AML-193 (cell line): ENCODE results near the gene OTUB1.
A peak's percentile ranks its signal among the peaks of the same experiment; 100 is the strongest.

ENCODE experiments used
- DNase-seq, 2 experiments: peaks; one replicate each; lab custom pipeline; 2025; lab: John Stamatoyannopoulos, UW

OTUB1 gene

DNA sequence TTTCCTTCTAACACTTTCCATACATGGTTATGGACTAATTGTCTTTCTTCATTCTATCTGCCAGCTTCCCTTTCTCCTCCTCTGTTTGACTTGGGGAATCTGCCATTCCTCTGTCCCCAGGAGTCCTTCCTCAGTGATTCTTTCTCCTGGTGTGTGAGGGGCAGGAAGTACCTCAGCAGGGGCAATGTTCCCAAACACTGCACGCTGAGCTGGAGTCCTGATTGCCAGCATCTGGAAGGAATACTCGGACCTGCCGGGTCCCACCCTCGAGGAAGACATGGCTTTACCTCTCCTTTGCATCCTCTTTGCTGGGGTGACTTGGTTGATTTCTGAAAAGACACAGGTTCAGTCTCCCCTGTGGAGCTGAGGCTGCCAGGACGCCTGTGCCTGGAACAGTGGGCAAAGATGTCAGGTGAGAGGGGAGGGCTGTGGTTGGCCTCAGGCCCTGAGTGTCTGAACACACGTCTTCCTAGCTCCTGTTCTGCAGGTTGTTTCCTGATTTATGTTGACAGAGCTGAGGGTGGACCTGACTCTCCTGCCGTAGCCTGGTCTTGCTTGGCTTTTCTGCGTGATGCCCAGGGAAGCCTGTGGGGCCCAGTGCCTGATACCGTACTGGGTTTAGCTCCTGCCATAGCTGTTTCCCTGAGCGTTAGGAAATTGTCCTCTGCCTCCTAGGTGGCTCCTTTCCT lies 7.5 kb upstream of the OTUB1 start:
- DNase-seq: no peak

DNA sequence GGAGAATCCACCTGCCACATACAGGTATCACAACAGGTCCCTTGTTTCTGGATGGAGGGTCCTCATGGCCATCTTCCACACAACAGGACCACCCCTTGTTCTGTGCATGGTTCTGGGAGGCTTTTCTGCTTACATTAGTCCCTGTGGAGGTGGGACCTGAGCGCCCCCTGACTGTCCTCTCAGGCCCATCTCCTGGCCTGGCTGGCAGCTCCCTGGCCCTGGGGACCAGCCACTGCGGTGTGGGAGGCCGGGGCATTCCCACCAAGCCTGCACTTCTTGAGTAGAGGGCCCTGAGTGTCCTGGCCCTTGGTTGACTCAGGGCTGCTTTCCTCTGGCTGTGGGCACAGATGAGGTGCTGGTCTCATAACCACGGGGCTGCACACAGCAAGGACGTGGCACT lies 6.8 kb upstream of the OTUB1 start:
- no peak for DNase-seq

DNA sequence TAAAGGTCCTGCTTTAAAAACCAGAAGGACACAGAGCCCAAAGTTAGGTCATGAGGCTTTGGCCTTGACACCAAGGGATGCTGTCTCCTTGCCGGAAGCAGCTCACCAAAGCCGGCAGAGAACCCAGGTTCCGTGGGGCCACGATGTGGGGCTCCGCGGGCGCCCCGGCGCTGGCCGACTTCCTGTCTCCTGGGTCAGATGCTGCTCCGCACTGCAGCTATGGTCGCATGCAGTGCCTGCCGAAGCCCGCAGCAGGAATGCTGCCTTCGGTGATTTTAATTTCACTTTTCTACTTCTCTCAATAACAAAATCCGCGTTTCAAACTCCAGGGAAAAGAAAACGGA lies 454 bp upstream of the OTUB1 start:
- DNase-seq: peak; percentile 30 to 33

DNA sequence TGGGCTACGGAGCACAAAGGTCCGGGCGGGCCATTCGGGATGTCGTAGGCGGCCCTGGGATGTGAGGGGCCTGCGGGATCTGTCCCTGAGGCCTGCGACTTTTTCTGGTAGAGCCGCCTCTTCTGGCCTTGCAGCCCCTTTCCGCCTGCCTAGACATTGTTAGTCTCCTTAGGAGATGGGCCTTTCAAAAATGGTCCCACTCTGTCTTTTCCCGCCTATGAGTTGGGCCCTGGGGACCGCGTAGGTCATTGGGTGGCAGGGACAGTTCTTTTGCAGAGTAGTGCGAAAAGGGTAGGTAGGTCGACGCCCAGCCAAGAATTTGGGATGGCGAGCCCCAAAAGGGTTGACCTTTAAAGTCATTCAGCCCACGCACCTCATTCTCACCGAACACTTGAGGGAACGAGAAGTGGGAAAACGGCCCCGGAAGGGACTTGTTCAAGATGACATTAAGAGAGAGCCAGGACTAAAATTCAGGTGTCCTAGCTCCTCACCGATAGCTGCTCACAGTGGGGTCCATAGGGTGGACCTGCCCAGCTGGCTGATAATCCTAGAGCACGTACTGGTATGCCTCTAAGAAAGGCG lies 785 bp downstream of the OTUB1 start:
- no peak for DNase-seq

DNA sequence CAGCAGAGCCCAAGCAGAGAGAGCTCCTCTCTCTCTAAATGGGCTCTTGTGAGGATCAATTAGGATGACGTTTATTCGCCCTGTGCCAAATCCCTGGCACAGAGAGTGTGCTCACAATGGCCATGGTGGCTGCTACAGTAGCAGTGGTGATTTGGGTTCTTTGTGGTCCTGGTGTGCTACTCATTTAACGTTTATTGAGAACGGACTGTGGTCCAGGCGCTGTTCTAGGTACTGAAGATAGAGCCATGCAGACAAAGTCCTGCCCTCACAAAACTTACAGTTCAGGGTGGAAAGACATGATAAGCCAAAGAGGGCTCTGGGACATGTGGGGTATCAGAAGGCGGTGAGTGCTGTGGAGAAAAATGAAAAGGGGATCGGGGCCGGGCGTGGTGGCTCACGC lies 5.3 kb downstream of the OTUB1 start:
- DNase-seq: no peak

DNA sequence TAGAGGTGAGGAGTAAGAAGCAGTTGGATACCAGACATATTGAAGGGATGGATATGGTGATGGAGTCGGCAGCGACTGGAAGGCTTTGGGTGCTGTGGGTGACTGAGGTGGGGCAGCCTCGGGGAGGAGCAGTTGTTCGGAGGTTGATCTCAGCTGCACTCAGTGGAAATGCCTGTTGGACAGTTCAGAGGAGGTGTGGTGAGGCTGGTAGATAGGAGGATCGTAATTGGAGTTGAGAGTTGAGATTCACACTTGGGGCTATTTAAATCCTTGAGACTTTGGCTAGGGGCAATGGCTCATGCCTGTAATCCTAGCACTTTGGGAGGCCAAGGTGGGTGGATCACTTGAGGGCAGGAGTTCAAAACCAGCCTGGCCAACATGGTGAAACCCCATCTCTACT lies 6.9 kb downstream of the OTUB1 start:
- DNase-seq: no peak

DNA sequence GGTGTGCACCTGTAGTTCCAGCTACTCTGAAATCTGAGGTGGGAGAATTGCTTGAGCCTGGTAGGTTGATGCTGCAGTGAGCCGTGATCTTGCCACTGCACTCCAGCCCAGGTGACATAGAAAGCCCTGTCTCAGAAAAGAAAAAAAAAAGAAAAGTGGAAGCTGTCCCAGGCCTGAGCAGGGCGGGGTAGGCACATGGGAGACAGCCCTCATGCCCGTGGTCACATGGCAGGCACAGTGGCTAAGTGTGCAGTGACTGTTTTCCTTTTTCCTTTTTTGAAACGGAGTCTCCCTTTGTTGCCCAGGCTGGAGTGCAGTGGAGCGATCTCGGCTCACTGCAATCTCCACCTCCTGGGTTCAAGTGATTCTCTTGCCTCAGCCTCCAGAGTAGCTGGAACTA lies 7.8 kb downstream of the OTUB1 start:
- DNase-seq: no peak

DNA sequence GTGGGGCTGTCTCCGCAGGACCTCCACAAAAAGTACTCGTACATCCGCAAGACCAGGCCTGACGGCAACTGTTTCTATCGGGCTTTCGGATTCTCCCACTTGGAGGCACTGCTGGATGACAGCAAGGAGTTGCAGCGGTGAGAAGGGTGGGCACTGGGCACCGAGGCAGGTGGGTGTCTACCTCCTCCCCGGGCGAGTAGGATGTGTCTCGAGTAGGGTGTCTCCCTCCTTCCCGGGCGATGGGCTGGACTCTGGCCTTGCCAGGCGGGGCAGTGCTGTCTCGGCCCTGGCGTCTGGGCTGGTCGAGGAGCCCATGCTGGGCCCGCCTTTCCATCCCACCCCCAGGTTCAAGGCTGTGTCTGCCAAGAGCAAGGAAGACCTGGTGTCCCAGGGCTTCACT lies 10.3 kb downstream of the OTUB1 start:
- DNase-seq: no peak

DNA sequence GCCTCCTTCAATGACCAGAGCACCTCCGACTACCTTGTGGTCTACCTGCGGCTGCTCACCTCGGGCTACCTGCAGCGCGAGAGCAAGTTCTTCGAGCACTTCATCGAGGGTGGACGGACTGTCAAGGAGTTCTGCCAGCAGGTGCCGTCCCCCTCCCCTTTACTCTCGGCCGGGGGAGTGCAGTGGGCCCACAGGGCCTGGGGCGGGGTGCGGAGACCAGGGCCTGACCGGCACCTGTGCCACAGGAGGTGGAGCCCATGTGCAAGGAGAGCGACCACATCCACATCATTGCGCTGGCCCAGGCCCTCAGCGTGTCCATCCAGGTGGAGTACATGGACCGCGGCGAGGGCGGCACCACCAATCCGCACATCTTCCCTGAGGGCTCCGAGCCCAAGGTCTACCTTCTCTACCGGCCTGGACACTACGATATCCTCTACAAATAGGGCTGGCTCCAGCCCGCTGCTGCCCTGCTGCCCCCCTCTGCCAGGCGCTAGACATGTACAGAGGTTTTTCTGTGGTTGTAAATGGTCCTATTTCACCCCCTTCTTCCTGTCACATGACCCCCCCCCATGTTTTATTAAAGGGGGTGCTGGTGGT lies 11.0 kb downstream of the OTUB1 start:
- no peak for DNase-seq

DNA sequence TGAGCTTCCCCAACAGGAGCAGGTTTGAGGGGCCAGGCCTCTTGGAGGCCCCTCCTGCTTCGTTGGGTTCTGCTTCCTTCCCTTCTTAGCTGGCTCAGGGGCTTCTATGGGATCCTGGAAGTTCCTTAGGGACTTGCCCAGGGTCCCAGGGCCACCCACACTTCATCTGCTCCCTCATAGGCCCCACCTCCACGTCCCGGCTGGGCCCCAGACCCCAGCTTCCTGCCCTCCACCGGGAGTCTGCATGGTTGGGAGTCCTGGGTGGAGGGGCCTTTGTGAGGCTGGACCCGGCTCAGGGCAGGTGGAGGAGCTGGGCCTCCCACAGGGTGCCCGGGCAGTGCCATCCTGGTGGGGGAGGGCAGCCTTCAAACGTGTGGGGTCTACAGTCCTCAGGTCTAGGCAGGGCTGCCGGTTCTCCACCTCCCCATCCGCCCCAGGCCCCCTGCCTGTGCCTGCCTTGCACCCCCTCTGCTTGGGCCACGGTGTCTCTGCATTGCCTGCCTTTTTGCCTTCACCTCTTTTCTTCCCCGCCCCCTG lies 11.6 kb downstream of the OTUB1 start:
- no peak for DNase-seq

DNA sequence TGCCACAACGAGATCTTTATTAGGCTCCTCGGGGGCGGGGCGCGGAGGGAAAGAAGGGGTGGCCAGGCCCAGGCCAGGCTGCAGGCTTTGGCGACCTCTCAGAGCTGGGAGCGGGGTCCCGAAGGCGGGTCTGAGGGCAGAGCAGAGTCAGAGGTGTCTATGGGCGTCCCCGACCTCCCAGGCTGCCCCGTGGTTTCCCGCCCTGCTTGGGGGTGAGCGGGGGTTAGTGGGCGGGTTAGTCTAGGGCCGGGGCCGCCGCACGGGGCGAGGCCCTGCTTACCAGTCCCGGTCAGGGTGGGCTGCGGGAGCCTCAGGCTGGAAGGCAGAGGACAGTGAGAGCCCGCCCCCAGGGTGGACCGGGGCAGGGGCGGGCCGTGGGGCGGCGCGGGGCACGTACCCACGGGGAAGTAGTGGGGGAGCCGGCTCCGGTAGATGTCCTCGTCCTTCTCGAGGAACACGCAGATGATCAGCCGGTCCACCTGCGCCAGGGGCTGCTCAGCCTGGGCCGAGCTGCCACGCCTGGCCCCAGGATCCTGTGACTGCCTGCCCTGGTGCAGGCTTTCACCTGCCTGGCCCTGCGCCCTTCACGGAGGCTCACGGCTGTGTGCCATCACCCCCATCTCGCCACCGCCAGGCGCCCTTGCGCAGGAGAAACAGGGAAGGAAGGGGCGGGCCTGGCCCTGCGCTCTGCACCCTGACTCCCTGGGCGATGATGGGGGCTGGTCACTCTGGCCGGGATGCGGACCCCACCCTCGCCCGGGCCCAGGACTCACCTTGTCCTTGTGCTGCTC lies 12.5 kb downstream of the OTUB1 start:
- no peak for DNase-seq

DNA sequence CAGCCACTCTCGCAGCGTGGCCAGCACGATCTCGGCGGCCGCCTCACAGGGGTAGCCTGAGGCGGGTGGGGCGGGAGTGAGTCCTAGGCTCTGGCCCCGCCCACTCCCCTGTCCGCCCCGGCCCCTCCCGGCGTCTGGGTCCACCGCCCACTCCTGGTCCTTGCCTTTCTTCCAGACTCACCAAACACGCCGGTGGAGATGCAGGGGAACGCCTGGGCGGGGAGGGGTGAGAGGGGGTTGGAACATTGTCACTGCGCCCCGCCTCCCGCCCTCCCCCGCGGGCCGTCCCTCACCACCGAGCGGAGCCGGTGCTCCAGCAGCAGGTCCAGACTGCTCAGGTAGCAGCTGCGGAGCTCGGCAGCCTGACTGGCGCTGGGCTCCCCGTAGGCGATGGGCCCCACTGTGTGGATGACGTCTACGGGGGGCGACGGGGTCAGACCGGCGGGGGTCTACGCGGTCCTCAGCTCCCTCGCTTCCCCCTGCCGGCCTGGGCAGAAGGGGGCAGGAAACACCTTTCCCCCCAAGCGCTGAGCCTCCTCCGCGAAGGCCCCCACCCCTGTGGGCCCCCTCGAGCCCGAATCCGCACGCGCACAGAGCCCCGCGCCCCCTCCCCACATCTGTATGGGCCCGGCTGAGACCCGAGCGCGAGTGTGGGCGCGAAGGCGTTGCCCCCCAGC lies 13.2 kb downstream of the OTUB1 start:
- DNase-seq: no peak

DNA sequence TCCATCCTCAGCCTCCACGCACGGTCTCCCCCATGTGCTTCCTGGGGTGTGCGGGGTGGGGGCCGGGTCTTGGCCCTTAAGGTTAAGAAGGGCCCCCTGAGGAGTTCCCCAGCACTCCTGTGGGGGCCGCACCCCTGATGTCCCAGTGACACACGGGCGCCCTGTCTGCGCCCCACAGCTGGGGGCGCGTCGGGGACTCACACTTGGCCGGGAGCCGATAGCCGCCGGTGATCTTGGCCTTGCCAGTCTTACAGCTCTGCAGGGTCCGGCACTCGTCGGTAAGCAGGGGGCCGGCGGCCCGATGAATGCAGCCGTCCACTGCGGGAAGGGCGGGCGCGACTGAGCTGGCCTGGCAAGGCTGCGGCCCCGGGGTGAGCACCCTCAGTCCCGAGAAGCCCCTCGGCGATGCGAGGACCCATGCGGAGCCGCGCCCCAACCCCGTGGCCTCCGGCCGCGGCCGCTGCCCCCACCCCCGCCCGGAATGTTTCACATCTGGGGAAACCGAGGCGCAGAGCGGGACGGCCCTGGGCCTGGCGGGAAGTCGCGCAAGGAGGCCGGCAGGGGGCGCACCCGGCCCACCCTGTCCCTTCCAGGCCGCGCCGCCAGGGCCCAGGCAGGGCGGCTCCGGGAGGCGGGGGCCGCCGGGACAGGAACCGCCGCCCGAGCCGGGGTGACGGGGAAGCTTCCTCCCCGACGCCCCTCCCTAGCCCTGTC lies 13.9 kb downstream of the OTUB1 start:
- DNase-seq: no peak

DNA sequence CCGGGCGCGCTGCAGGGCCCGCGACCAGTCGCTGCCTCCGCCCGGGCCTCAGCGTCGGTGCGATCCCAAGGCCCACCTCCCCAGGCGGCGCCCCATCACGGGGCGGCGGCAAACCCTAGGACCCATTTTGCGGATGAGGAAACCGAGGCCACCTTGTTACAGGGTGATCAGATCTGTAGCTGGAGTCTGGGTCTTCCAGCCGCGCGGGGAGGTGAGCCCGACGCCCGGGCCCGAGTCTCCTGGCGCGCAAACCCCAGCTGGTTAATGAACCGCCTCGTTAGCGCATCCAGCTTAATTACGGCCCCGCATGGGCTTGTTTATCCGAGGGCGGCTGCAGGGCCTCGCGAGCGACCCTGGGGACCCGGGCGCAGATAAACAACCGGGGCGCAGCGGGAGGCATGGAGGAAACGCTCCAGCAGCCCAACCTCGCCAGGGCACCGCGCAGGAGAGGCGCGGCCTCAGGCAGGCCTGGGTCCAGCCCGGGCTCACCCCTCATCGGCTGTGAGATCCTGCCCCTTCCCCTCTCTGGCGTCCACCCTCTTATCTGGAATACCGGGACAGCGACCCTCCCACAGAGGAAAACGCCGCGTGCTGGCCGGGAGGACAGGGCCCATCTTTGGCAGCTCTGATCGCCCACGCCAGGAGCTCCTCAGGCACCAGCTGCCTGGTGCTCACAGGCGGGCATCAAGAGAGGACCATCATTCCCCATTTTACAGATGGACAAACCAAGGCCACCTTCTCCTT lies 14.7 kb downstream of the OTUB1 start:
- no peak for DNase-seq

DNA sequence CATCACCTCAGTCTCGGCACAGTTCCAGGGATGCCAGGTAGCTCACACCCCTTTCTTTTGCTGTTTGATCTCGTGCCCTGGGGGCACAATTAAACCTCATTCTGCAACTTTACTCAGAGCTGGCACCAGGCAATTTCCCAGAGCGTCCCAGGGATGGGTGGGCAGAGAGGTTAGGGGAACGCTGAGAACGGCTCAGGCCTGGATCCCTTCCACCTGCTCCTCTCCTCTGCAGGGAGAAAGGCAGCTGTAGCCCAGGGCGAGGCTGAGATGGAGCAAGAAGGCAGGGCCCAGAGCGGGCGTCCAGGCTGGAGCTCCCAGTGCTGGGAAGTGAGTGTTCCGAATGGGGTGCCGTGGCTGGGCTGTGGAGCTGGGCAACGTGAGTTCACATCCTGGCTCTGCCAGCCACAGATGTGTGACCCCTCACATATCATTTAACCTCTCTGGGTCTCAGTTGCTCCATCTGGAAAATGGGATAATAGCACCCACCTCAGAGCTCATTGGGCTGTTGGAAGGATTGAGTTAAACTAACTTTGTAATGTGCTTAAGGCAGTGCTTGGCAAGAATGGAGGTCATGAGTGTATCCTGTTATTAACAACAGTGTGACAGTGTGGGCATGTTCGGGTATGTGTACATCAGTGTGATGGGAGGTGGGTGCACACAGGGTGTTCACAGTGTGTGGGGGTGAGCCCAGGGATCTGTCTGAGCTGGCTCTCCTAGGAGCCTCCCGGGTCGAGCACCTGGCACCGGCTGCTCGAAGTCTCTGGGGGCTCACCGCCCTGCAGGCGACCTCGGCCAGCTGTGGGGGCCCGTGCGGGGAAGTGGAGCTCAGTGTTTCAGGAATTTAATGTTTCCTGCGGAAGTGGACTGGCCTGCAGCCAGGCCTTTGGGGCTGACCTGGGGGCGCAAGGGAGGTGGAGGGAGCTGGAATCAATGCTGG lies 15.5 kb downstream of the OTUB1 start:
- no peak for DNase-seq

DNA sequence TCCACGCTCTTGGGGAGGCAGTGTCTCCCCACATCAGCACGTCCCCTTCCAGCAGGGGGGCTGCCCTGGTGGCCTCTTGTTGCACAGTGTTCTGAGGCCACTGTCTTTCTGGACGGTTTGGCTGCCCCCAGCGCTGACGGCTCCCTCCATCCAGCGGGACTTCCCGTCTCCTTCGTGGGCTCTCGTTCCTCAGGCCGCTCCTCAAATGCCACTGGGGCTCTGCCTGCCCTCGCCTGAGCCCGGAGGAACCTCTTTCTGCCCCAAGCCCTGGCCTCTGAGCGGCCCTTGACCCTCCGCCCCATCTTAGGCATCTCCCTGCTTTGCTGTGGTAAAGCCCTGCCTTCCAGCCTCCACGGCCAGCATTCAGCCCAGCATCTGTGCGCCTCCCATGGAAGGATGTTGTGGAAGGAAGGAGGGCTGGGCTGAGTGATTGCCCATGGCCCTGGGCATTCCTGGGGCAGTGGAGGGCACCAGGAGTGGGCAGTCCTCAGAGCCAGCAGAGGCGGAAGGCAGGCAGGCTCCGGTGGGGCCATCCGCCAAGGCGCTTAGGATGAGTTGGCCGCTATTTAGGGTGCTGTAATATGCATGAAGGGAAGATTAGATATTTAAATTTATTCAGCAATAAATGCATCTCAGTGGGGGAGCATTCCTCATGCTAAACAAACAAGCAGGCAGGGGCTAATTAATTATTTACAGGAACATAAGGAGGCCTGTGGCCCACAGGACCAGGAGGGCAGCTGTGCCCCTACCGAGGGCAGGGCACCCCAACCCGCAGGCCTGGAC lies 17.8 kb downstream of the OTUB1 start:
- no peak for DNase-seq

DNA sequence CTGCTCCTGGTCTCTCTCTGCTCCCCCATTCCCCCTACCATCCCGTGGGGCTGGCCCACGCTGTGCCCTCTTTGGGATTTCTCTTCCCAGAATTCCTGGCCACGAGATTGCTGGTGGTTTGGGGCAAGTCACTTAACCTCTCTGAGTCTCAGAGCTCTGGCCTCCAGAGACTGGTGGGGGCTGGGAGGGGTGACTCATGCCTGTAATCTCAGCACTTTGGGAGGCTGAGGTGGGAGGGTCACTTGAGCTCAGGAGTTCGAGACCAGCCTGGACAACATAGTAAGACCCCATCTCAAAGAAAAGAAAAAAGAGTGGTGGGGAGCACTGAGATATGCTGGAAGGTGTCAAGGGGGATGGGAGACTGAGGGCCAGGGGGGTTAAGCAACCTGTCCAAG lies 18.3 kb downstream of the OTUB1 start:
- no peak for DNase-seq

DNA sequence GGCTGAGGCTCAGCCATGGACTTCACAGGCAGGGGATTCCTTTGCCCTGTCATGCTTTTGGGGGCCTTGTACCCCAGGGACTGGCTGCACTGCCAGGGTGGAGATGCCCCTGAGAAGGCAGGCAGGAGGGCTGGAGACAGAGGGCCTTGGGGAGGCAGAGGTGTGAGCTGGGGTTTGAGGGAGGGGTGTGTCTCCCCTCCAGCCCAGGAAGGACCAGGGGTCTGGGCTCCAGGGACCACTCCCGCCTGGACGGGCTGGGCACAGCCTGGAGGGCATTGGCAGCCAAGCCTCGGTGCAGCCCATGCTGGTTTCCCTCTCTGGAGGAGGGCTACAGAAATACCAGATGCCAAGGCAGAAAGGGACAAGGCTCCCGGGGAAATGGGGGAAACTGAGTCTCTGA lies 19.5 kb downstream of the OTUB1 start:
- no peak for DNase-seq

DNA sequence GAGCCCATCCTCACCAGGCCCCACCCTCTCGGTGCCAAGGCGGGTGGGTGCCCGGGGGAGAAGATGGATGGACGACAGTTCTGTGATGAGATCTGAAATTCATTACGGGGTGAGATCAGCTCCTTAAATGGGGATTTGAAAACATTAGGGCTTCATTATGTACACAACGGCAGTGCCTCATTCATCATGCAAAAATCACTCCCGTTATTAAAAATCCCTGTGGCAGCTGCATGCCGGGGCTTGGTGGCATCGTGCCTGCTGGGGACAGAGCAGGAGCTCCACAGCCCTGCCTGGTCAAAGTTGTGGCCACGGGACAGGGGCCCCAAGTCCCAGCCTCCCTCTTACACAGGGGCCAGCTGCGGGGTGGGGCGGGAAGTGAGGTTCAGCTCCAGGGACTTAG lies 20.2 kb downstream of the OTUB1 start:
- DNase-seq: no peak
